ENCODE data around the gene CAND1.

DNA sequence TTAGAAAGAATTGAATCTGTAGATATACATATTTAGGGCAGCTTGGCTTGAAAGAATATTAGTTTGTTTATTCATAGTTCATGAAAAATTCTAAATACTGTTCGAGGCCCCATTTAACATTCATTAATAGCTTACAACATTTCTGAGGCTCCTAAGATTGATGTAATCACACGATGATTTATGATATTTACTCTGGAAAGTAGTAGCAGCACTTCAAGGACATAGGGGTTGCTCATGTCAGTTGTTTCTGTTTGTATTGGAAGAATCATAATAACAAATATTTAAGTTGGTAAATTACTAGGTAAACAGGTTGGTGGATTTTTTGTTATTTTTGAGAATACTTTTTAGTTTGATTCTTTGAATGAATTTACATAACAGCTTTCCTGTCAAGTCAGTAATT lies 30.4 kb downstream of the CAND1 start:
- TF ChIP-seq GATA2 (IDR thresholded peaks at IDR 0.05; ENCODE audit: low read depth, low read length) (no peak), GATA3 (IDR thresholded peaks at IDR 0.05; ENCODE audit: low read depth, low read length) (no peak)

Data from SH-SY5Y (cell line).